Neuron (in vitro differentiated cells): ENCODE data around the gene NBPF1.
"Not testable (repeated sequence)": the region's sequence is repeated elsewhere in the genome, so short reads cannot be mapped to it uniquely, and the experiment has no call there.

ENCODE experiments used
- H2AFZ ChIP-seq: one replicate; pipeline ENCODE4 v1.6.1; 2013; ENCODE audit warnings: low read depth, mild to moderate bottlenecking, inconsistent platforms, low read length, moderate library complexity
- H3K27me3 ChIP-seq: one replicate; pipeline ENCODE4 v1.6.1; 2013; ENCODE audit warnings: low read length; ENCODE audit not compliant: insufficient read depth
- H3K36me3 ChIP-seq: one replicate; pipeline ENCODE4 v1.6.1; 2013; ENCODE audit warnings: low read length; ENCODE audit not compliant: insufficient read depth
- H3K4me1 ChIP-seq: one replicate; pipeline ENCODE4 v1.6.1; 2013; ENCODE audit warnings: low read length; ENCODE audit not compliant: insufficient read depth
- H3K4me3 ChIP-seq: 2 replicates; pipeline ENCODE4 v1.5.1; 2013; ENCODE audit warnings: mild to moderate bottlenecking, low read length, moderate library complexity
- H3K9me3 ChIP-seq: one replicate; pipeline ENCODE4 v1.6.1; 2013; ENCODE audit warnings: low read length

Gene NBPF1

DNA sequence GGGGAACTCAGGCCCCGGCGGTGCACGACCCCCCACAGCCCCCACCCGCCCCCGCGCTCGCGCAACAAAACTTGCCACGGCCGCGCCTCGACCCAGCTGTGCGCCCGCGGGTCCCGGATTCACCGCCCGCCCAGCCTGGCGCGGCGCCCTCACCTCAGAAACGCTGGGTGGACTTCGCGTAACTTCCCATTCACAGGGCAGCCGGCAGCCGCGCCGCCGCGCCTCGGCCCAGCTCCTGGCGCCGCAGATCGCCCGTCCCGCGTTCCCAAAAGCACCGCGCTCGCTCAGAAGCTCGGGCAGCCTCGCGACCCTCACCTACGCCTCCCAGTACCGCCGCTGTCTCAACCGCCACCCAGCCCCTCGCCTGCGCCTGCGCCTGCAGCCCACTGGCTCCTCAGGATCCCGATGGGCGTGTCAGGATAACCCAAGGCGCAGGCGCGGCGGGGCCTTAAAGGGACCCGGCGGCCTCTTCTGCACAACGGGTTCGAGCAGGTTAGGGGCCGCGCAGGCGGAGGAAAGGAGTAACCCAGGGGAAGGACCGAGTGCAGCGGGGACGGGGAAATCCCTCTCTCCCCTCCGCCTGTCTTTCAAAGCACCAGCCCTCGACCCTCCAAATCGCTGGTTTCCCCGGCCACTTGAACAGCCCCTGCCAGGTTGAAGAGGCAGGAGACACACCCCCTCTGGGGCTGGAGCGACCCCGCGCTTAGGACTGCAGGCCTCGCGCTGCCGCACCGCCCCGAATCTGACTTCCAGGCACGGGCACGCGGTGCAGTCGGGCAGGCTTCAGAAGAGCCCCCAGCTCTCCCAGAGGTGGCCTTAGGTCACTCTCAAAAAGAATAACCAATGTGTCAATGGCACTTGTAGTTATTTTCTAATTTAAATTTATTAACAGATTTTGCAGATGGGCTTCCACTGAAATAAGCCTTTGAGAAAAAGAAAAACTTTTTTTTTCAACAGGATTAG lies at the start of gene NBPF1:
Gene NBPF1, minus strand, starts transcription at position 380 of the 963 bp plus-strand sequence.
- Histone ChIP-seq H3K4me1 (peaks cover 20% of the 10 kb centered on the region), H2AFZ (peak within 1 kb of the TSS; percentile 24), H3K4me3 (peak within 1 kb of the TSS; percentile 46), H3K36me3 (peaks cover 1% of the 10 kb centered on the region), H3K27me3 (no peaks in the 10 kb centered on the region), H3K9me3 (no peaks in the 10 kb centered on the region)

DNA sequence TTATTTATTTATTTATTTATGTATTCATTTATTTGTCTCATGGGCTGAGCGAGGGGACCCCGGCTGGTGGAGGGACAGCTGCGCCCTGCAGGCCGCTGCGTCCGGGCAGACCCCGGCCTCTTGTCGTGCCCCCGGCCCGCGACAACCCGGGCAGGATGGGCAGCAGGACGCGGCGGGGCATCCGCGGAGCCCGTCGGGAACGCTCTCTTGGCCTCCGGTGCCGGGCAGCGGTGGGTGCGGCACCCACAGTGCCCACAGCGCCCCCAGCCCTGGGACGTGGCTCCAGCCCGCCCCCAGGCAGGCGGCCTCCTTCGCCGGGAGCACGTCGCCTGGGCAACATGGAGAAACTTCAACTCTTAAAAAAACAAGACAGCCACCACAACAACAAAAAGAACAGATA lies 44.9 kb upstream of the NBPF1 start:
- not testable (repeated sequence) for H3K36me3 ChIP-seq, H3K27me3 ChIP-seq, H3K9me3 ChIP-seq, H2AFZ ChIP-seq, H3K4me1 ChIP-seq, H3K4me3 ChIP-seq

DNA sequence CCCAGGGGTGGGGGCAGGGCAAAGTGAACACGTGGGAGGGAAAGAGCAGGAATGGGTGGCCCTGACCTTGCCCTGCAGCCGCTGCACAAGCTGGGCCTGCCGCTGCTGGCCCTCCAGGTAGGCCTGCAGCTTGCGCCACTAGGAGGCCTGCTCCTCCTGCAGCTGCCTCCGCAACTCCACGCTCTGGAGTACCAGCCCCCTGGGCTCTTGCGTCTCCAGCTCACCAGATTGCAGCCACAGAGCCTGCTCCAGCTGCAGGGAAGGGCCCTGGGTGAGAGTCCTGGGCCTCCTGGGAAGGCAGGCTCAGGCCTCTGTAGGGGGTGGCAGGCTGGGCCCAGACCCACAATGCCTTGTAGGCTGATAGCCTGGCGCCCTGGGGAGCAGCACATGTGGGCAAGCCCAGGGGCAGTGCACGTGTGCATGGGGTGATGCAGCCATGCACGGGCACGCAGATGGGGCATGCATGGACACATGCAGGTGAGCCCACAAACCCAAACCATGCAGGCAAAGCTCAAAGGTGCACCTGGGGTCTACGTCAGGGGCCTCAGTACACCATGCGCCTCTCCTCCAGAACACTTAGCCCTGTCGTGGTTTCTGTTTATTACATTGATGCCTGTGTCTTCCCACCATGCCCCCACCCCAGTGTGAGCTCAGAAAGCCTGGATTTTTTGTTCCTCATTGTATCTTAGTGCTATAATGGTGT lies 43.8 kb upstream of the NBPF1 start:
- H2AFZ ChIP-seq, H3K36me3 ChIP-seq, H3K27me3 ChIP-seq, H3K4me1 ChIP-seq, H3K4me3 ChIP-seq, H3K9me3 ChIP-seq: not testable (repeated sequence)

DNA sequence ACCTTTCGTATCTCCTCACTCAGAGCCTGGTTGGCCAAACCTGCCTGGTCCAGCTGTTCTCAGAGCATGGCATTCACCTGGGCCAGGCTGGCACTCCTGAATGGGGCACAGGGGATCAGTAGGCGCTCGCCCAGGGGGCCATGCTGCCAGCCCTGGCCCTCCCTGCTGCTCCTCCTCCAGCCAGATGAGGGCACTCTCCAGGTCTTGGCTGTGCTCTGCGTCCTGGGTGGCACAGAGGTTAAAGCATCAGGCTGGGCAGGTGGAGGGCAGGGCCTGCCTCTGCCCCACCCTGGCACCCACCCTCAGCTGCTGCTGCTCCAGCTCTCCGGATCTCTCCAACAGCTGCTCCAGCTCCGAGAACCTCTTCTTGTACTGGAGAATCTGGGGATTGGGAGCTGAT lies 43.2 kb upstream of the NBPF1 start:
- H3K4me3 ChIP-seq, H3K9me3 ChIP-seq, H3K27me3 ChIP-seq, H3K4me1 ChIP-seq, H3K36me3 ChIP-seq, H2AFZ ChIP-seq: not testable (repeated sequence)

DNA sequence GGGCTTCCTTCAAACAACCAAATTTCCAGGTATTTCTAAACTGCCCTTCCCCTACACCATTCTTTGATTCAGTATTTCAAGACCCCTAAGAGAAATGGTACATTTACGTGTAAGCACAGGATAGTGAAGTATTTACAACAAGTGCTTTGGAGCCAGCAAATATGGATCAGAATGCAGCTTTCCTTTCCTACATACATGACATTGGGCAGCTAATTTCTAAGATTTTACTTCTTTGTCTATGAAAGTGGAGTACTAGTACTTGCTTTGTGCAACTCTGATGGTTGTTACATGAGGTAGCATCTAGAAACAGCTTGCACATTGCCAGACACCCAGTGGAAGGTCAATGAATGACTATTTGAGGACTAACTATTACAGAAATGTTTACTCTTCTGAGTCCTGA lies 38.2 kb upstream of the NBPF1 start:
- H3K4me3 ChIP-seq, H3K4me1 ChIP-seq, H3K27me3 ChIP-seq, H3K9me3 ChIP-seq, H3K36me3 ChIP-seq, H2AFZ ChIP-seq: not testable (repeated sequence)

DNA sequence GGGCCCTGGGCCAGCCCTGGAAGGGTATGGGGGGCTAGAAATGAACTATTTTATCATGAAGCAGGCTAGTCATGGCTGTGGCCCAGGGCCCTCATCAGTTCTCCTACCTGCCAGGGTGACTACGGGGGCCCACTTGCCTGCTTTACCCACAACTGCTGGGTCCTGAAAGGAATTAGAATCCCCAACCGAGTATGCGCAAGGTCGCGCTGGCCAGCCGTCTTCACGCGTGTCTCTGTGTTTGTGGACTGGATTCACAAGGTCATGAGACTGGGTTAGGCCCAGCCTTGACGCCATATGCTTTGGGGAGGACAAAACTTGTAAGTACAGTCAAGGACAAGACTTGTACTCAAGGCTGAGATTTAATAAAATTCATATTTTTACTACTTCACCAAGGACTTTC lies 36.6 kb upstream of the NBPF1 start:
- not testable (repeated sequence) for H3K36me3 ChIP-seq, H3K27me3 ChIP-seq, H3K4me3 ChIP-seq, H3K4me1 ChIP-seq, H2AFZ ChIP-seq, H3K9me3 ChIP-seq

DNA sequence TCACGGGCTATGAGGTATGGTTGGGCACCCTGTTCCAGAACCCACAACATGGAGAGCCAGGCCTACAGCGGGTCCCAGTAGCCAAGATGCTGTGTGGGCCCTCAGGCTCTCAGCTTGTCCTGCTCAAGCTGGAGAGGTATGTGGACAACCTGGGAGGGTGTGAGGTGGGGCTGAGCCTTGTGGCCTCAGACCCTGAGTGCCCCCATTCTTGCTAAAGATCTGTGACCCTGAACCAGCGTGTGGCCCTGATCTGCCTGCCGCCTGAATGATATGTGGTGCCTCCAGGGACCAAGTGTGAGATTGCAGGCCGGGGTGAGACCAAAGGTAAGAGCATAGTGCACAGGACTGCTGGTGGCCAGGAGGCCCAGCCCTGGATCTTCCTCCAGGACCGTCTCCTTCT lies 36.0 kb upstream of the NBPF1 start:
- not testable (repeated sequence) for H3K4me3 ChIP-seq, H2AFZ ChIP-seq, H3K27me3 ChIP-seq, H3K9me3 ChIP-seq, H3K36me3 ChIP-seq, H3K4me1 ChIP-seq

DNA sequence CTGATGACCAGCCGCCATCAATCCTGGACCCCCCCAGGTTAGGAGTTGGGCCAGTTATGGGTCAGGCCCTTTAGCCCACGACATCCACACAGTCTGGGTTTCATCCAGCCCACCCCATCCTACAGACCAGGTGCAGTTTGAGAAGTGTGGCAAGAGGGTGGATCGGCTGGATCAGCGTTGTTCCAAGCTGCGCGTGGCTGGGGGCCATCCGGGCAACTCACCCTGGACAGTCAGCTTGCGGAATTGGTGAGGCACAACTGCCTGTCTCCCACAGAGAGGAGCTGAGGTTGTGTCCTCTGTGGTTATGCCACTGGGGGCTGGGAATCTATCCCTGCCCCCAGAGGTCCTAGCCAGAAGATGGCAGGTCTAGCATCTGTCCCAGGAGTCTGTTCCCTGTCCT lies 35.4 kb upstream of the NBPF1 start:
- not testable (repeated sequence) for H3K9me3 ChIP-seq, H3K4me1 ChIP-seq, H3K36me3 ChIP-seq, H3K4me3 ChIP-seq, H3K27me3 ChIP-seq, H2AFZ ChIP-seq

DNA sequence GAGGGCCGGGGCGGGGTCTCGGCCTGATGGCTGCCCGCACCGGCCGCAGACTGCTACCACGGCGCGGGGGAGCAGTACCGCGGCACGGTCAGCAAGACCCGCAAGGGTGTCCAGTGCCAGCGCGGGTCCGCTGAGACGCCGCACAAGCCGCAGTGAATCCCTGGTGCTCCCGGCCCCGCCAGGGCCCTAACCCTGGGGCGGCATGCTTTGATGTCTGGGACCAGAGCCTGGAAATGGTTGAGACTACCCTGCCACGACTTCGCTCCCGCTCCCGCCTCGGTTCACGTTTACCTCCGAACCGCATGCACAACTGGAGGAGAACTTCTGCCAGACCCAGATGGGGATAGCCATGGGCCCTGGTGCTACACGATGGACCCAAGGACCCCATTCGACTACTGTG lies 34.9 kb upstream of the NBPF1 start:
- peaks cover 14% of the 10 kb centered on the region for H3K4me1 ChIP-seq
- not testable (repeated sequence) for H2AFZ ChIP-seq, H3K27me3 ChIP-seq, H3K4me3 ChIP-seq, H3K36me3 ChIP-seq, H3K9me3 ChIP-seq

DNA sequence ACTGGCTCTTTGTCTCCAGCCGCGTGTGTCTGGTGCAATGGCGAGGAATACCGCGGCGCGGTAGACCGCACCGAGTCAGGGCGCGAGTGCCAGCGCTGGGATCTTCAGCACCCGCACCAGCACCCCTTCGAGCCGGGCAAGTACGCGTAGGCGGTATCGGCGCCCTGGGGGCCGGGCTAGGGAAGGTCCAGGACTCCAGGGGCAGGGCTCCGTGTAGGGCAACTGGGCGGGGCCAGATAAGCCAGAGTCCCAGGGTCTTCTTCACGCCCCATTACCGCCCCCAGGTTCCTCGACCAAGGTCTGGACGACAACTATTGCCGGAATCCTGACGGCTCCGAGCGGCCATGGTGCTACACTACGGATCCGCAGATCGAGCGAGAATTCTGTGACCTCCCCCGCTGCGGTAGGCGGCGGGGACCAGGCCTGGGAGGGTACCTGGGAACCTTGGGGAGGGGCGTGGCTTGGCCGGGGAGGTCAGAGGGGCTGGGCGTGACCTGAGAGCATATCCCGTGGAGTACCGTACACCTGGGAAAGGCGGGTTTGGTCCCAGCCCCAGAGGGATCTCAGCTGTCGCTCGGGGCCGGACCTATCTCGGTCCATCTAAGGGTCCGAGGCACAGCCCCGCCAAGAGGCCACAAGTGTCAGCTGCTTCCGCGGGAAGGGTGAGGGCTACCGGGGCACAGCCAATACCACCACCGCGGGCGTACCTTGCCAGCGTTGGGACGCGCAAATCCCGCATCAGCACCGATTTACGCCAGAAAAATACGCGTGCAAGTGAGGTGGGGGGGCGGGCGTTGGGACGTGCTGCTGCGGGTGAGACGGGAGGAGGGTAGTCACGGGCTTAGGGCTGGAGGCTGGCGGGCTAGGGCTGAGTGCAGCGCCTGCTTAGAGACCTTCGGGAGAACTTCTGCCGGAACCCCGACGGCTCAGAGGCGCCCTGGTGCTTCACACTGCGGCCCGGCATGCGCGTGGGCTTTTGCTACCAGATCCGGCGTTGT lies 34.1 kb upstream of the NBPF1 start:
- H3K4me3 ChIP-seq, H3K9me3 ChIP-seq, H2AFZ ChIP-seq, H3K36me3 ChIP-seq, H3K27me3 ChIP-seq: not testable (repeated sequence)
- peaks cover 22% of the 10 kb centered on the region for H3K4me1 ChIP-seq

DNA sequence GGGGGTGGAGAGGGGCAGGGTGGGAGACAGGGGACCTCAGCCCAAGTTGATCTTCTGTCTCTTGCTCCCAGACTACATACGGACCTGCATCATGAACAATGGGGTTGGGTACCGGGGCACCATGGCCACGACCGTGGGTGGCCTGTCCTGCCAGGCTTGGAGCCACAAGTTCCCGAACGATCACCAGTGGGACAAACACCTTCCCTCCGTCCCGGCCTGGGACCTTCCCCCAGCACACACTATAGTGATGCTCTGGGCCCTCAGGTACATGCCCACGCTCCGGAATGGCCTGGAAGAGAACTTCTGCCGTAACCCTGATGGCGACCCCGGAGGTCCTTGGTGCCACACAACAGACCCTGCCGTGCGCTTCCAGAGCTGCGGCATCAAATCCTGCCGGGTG lies 33.4 kb upstream of the NBPF1 start:
- peaks cover 22% of the 10 kb centered on the region for H3K4me1 ChIP-seq
- not testable (repeated sequence) for H3K4me3 ChIP-seq, H2AFZ ChIP-seq, H3K36me3 ChIP-seq, H3K27me3 ChIP-seq, H3K9me3 ChIP-seq

DNA sequence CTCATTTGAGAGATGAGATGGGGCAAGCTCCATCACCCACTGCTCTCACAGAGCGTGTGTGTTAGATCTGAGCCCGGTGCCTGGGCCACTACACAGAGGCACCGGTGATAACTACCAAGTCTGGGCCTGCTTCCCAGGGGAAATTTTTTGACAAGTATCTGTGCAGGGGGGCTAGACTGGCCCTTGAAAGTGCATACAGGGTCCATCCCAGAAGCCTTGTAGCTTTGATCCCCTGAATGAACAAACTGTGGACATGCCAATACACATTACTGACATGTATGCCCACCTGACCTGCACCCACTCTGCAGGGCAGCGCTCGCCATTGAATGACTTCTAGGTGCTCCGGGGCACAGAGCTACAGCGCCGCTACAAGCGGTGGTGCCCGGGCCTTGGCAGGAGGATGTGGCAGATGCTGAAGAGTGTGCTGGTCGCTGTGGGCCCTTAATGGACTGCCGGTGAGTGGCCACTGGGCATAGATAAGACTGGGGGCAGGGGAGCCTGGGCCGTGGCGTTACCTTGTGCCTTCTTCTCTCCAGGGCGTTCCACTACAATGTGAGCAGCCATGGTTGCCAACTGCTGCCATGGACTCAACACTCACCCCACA lies 32.8 kb upstream of the NBPF1 start:
- not testable (repeated sequence) for H3K9me3 ChIP-seq, H3K27me3 ChIP-seq, H3K36me3 ChIP-seq, H2AFZ ChIP-seq, H3K4me3 ChIP-seq
- peaks cover 22% of the 10 kb centered on the region for H3K4me1 ChIP-seq
